Karpas-422 (cell line): ENCODE measurements around the gene MTA2. TPM values are rescaled to one million over a fixed set of nuclear protein-coding genes. Genes with fewer than 3 reads are reported as not detected.
"Not testable (repeated sequence)": the region's sequence is repeated elsewhere in the genome, so short reads cannot be mapped to it uniquely, and the experiment has no call there.

Source experiments
- DNase-seq: peaks from one replicate; pipeline ENCODE4 v3.0.0-alpha.2; 2015
- H2AFZ ChIP-seq: fragments of 200-600 bp; sonication (generic); 2 replicates; pipeline ENCODE4 v1.6.1; 2014; ENCODE audit warnings: antibody characterized with exemption, low read length, mixed read lengths
- H3K27ac ChIP-seq: fragments of 200-600 bp; sonication (generic); 2 replicates; pipeline ENCODE4 v1.5.1; 2014; ENCODE audit warnings: mild to moderate bottlenecking, low read length, moderate library complexity
- H3K27me3 ChIP-seq: fragments of 200-600 bp; sonication (generic); 2 replicates; pipeline ENCODE4 v1.6.1; 2014; ENCODE audit warnings: low read length, mixed read lengths
- H3K36me3 ChIP-seq: fragments of 200-600 bp; sonication (generic); 2 replicates; pipeline ENCODE4 v1.6.1; 2014; ENCODE audit warnings: low read length, mixed read lengths; ENCODE audit not compliant: insufficient read depth
- H3K4me1 ChIP-seq: fragments of 200-600 bp; sonication (generic); 2 replicates; pipeline ENCODE4 v1.6.1; 2014; ENCODE audit warnings: mild to moderate bottlenecking, low read length, mixed read lengths
- H3K4me2 ChIP-seq: fragments of 200-600 bp; sonication (generic); 2 replicates; pipeline ENCODE4 v1.6.1; 2014; ENCODE audit warnings: low read length, low read depth, mild to moderate bottlenecking; ENCODE audit not compliant: poor library complexity, severe bottlenecking
- H3K4me3 ChIP-seq: fragments of 200-600 bp; sonication (generic); 2 replicates; pipeline ENCODE4 v1.5.1; 2014; ENCODE audit warnings: mild to moderate bottlenecking, antibody characterized with exemption, low read length, mixed read lengths
- H3K79me2 ChIP-seq: fragments of 200-600 bp; sonication (generic); 2 replicates; pipeline ENCODE4 v1.6.1; 2014; ENCODE audit warnings: mild to moderate bottlenecking, low read length, mixed read lengths
- H3K9ac ChIP-seq: fragments of 200-600 bp; sonication (generic); 2 replicates; pipeline ENCODE4 v1.6.0; 2014; ENCODE audit warnings: low read length
- H3K9me2 ChIP-seq: fragments of 200-600 bp; sonication (generic), shearing (Covaris generic); replicated peaks from 2 replicates; pipeline ENCODE4 v1.6.0; 2014; ENCODE audit warnings: mild to moderate bottlenecking, low read length, moderate library complexity; ENCODE audit not compliant: insufficient read depth
- H3K9me3 ChIP-seq: fragments of 300-700, 200-600 bp; sonication (generic); 2 replicates; pipeline ENCODE4 v1.6.1; 2014; ENCODE audit warnings: low read length, mixed read lengths
- H4K20me1 ChIP-seq: fragments of 200-600 bp; sonication (generic); 2 replicates; pipeline ENCODE4 v1.6.1; 2014; ENCODE audit warnings: mild to moderate bottlenecking, antibody characterized with exemption, low read length, low read depth; ENCODE audit not compliant: insufficient read depth
- total RNA-seq: library from RNA; depleted of rRNA; stranded (reverse); fragments of >200 nt; shearing (Covaris generic); gene quantifications from 2 replicates; pipeline ENCODE4 v1.2.3, GENCODE V29; 2014; ENCODE audit warnings: low replicate concordance

The MTA2 gene
- total RNA-seq, 1 experiment from 2014 or later = 60.2 TPM

DNA sequence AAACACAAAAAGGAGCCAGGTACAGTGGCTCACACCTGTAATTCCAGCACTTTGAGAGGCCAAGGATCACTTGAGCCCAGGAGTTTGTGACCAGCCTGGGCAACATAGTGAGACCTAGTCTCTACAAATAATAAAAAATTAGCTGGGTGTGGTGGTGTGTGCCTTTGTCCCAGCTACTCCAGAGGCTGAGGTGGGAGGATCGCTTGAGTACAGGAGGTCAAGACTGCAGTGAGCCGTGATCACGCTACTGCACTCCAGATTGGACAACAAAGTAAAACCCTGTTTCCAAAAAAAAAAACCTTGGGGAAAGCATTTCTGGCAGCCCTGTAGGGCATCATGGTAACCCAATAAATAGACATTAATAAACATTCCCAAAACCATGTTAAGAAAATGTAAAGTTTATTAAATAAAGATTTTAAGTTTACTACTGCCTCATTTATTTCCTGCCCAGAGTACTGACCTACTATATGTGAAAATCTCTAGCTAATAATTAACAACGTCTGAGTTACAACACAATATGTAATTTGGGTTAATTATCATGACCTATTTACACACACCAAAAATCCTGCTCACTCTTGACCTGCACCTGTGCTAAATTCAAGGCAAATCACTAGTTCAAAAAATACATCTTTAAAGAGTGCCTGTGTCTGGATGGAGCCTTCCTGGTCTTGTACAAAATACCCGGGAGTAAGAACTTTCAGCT, 36.4 kb downstream of the MTA2 start:
- H3K4me1 ChIP-seq = no peaks in the 10 kb centered on the region
- H3K27ac ChIP-seq = no peak overlapping the region
- no peak overlapping the region for H2AFZ ChIP-seq
- no peak overlapping the region for H3K4me2 ChIP-seq
- no peak overlapping the region for H3K9ac ChIP-seq
- H3K36me3 ChIP-seq = peaks cover 41% of the 10 kb centered on the region
- H4K20me1 ChIP-seq = peaks cover 9% of the 10 kb centered on the region; the same call in 1 of the 2 replicates
- H3K4me3 ChIP-seq = no peak overlapping the region
- H3K27me3 ChIP-seq = no peaks in the 10 kb centered on the region
- H3K9me3 ChIP-seq = no peaks in the 10 kb centered on the region
- H3K79me2 ChIP-seq = peaks cover 19% of the 10 kb centered on the region
- no peak for DNase-seq
- H3K9me2 ChIP-seq = no peaks in the 10 kb centered on the region

DNA sequence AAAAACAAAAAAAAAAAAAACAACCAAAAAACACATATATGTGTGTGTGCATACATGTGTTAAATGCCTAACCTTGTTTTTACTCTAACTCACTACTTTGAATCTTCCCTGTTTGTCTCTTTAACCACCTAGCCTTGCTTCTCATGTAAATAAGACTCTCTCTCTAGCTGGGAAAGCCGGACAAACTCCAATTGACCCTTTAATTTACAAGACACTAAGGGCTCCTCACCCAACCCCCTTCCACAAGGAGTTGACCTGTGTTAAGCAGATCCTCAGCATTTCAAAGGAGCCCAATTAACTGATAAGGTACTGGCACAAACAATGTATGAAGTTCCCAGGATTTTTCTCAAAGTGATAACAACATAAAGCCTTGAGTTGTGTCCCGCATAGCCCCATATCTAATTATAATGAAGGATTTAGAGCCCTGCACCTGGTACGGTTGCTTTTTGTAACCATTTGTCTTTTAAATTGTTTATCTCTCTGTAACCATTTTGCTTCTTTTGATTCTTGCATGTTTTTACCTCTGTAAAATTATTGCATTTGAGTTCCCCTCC, 39.9 kb downstream of the MTA2 start:
- peaks cover 51% of the 10 kb centered on the region for H3K36me3 ChIP-seq
- H3K4me2 ChIP-seq, H3K9me2 ChIP-seq, H2AFZ ChIP-seq, H3K79me2 ChIP-seq, H3K9ac ChIP-seq, H3K4me3 ChIP-seq, H4K20me1 ChIP-seq, H3K9me3 ChIP-seq, H3K27me3 ChIP-seq, H3K27ac ChIP-seq, DNase-seq: not testable (repeated sequence)
- H3K4me1 ChIP-seq = peaks cover 20% of the 10 kb centered on the region

DNA sequence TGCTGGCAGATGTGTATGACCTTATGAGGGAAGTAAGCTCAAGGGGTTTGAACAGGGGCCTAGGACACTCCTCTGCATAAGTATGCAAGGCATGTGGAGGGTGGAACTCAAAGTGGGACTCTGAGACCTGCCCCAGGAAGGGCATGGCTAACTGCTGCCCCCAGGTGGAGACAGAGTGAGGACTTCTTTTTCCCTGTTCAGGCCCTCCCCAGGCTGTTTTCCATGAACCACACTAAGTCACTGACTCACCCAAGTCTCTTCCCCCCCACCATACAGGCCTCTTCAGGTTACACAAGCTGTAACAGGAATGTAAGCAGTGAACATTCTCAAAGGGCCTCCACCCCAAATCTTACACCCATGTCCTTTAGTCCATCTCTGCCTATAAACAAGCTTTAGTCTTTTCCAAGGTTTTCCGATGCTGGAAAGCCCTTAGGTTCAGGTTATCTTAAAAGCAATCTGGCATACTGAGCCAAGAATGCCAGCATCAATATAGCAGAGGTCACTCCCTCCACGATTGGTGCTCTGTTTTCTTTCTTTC, 41.0 kb downstream of the MTA2 start:
- H3K4me1 ChIP-seq = peaks cover 31% of the 10 kb centered on the region
- H3K36me3 ChIP-seq = peaks cover 41% of the 10 kb centered on the region
- no peaks in the 10 kb centered on the region for H3K9me2 ChIP-seq
- no peak overlapping the region for H3K9ac ChIP-seq
- no peak overlapping the region for H2AFZ ChIP-seq
- no peaks in the 10 kb centered on the region for H3K27me3 ChIP-seq
- H3K4me2 ChIP-seq = no peak overlapping the region
- H3K9me3 ChIP-seq = no peaks in the 10 kb centered on the region
- no peaks in the 10 kb centered on the region; the same call in 1 of the 2 replicates for H3K79me2 ChIP-seq
- H3K4me3 ChIP-seq = no peak overlapping the region
- H3K27ac ChIP-seq = no peak overlapping the region
- peaks cover 8% of the 10 kb centered on the region; the same call in 1 of the 2 replicates for H4K20me1 ChIP-seq
- DNase-seq = peak; percentile 68

DNA sequence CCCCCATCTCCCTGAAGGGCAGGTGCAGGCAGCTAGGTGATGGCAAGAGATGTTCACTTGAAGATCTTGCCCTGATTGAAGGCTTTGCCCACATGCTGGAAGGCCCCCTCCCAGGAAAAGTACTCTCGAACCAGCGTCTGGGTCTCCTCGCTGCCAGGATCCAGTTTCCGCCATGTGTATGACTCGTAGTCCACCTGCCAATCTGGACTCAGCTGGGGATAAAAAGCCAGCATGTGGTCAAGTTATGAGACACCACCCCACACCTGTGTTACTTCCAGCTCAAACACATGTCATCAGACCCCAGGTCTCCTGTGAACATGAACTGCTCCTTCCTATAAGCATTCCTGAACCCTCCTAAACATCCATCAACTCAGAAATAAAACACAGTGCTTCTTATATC, 42.0 kb downstream of the MTA2 start:
- peaks cover 35% of the 10 kb centered on the region for H3K4me1 ChIP-seq
- not testable (repeated sequence) for H3K79me2 ChIP-seq, DNase-seq, H2AFZ ChIP-seq, H3K4me3 ChIP-seq, H3K27ac ChIP-seq, H3K9me3 ChIP-seq, H3K9me2 ChIP-seq, H3K9ac ChIP-seq, H3K4me2 ChIP-seq, H3K27me3 ChIP-seq
- H4K20me1 ChIP-seq = peaks cover 13% of the 10 kb centered on the region
- H3K36me3 ChIP-seq = peaks cover 34% of the 10 kb centered on the region

DNA sequence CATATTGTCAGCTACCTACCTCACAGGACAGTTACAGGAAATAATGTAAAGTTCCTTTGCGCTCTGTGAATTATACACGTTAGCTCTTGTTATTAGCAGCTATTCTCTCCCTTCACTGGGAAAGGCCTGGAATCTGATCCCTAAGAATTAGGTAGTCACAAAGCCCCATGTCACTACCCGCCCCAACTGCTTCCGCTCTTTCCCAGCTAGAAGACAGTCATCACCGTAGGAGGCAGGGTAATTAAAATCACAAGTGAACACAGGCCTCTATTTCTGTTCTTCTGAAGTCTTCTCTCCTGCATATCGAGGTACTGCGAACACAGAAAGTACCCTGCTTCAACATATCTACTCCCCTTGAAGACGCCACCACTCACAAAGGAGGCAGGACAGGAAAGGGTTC, 42.5 kb downstream of the MTA2 start:
- Histone ChIP-seq H3K4me3 (no peak overlapping the region), H3K9me3 (no peaks in the 10 kb centered on the region), H3K27ac (no peak overlapping the region), H3K36me3 (peaks cover 34% of the 10 kb centered on the region), H3K27me3 (no peaks in the 10 kb centered on the region), H3K9ac (no peak overlapping the region), H3K9me2 (no peaks in the 10 kb centered on the region), H3K79me2 (no peaks in the 10 kb centered on the region), H3K4me1 (peaks cover 35% of the 10 kb centered on the region), H3K4me2 (no peak overlapping the region), H4K20me1 (peaks cover 13% of the 10 kb centered on the region), H2AFZ (no peak overlapping the region)
- DNase-seq = no peak

DNA sequence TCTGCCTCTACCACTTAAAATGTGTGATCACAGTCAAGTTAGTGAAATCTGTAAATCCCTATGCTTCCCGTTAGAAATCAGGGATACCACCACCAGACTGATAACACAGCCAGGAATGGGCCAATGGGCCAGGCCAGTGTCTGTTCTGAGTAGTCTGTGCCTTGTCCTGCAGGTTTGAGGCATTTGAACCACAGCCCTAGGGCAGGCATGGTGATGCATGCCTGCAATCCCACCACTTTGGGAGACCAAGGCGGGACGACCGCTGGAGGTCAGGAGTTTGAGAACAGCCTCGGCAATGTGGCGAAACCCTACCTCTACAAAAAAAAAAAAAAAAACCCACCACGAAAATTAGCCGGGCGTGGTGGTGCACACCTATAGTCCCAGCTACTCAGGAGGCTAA, 43.0 kb downstream of the MTA2 start:
- Histone ChIP-seq H2AFZ (no peak overlapping the region), H3K4me3 (no peak overlapping the region), H3K9ac (no peak overlapping the region), H3K27ac (no peak overlapping the region), H3K9me3 (no peaks in the 10 kb centered on the region), H3K9me2 (no peaks in the 10 kb centered on the region), H3K27me3 (no peaks in the 10 kb centered on the region), H3K79me2 (no peaks in the 10 kb centered on the region), H3K36me3 (peaks cover 31% of the 10 kb centered on the region), H3K4me2 (no peak overlapping the region), H3K4me1 (peaks cover 35% of the 10 kb centered on the region), H4K20me1 (peaks cover 13% of the 10 kb centered on the region)
- DNase-seq = no peak

DNA sequence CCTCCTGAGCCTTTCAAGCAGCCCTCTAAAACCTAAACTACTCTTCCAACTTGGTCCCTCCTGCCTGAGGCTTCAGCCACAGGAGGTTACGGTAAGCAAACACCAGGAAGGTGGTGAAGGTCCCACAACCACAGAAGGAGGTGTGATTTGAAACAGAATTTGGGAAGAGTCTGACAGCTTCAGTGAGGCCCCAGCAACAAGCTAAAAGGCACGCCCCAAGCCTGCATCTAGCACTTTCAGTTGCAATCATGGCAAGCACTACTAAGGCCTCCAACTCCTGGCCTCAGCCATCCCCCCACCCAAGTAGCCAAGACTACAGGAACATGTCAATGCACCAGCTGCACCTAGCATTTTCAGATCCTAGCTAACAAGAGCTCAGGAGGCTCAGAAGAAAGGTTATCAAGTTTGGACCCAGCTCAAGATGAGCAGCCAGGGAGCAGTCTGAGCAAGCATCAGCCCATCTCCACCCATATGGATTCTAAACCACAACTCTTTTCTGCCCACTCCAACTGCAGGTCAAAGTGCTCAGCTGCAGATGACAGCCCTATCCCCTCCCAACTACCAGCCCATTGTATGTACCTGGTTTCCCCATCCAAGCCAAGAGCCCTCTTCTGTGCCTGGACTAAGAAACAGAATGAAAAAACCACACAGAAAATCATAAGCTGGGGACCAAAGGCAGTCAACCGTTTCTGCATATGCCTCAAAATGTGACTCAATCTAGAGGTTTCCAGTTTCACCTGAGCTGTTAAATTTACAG, 44.6 kb downstream of the MTA2 start:
- H2AFZ ChIP-seq = no peak overlapping the region
- no peak overlapping the region for H3K4me2 ChIP-seq
- no peak overlapping the region for H3K9ac ChIP-seq
- H3K4me1 ChIP-seq = peaks cover 45% of the 10 kb centered on the region
- H3K36me3 ChIP-seq = peaks cover 24% of the 10 kb centered on the region
- no peak overlapping the region for H3K4me3 ChIP-seq
- peaks cover 13% of the 10 kb centered on the region for H4K20me1 ChIP-seq
- H3K79me2 ChIP-seq = no peaks in the 10 kb centered on the region
- no peaks in the 10 kb centered on the region for H3K9me2 ChIP-seq
- H3K27ac ChIP-seq = peak overlapping the region; percentile 20; the same call in 1 of the 2 replicates
- H3K9me3 ChIP-seq = no peaks in the 10 kb centered on the region
- H3K27me3 ChIP-seq = no peaks in the 10 kb centered on the region
- no peak for DNase-seq
